Transverse colon (tissue), 4 donors: ENCODE results near the gene ZNF444.

Experiments used
- POLR2A ChIP-seq: fragments of 450-650 bp; IDR thresholded peaks from one replicate; pipeline ENCODE4 v1.6.1; 2016; ENCODE audit warnings: antibody characterized with exemption, mild to moderate bottlenecking, moderate library complexity
- POLR2AphosphoS5 ChIP-seq, 3 donors: sonication (generic); formaldehyde crosslinking; IDR thresholded peaks; one replicate each; pipeline ENCODE4 v1.6.1; 2016; ENCODE audit warnings: antibody characterized with exemption in 3 of 3
- TF ChIP-seq, protein P1 (sequence below), 5 experiments: fragments of 200-600 bp in 3 of 5; fragments of 450-650 bp in 2 of 5; sonication (generic) in 3 of 5; IDR thresholded peaks; 1 replicate in 2 of 5; 2 replicates in 3 of 5; pipeline ENCODE4 v1.5.1; 2016 to 2017; ENCODE audit warnings: antibody characterized with exemption in 5 of 5, inconsistent platforms in 3 of 5, mild to moderate bottlenecking in 2 of 5, moderate library complexity in 1 of 5

DNA sequence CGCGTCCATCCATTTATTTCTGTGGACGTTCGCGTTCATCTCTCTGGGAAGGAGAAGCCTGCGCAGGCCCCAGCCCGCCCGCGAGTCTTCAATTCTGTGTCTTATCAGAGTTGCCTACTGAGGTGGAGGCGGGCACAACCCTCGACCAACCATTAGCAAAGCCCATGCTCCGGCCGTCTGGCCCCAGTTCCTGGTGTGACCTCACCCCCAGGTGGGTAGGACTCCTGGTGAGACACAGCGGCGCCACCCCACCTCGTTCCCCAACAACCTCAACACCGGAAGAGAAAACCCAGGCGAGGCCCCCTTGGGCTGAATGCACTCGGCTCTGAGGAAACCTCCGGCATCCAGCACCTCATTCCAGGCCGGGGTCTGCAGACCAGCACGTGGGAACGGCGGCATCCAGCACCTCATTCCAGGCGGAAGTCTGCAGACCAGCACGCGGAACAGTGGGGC, 34.7 kb upstream of the ZNF444 start:
- TF ChIP-seq, protein P1, sequence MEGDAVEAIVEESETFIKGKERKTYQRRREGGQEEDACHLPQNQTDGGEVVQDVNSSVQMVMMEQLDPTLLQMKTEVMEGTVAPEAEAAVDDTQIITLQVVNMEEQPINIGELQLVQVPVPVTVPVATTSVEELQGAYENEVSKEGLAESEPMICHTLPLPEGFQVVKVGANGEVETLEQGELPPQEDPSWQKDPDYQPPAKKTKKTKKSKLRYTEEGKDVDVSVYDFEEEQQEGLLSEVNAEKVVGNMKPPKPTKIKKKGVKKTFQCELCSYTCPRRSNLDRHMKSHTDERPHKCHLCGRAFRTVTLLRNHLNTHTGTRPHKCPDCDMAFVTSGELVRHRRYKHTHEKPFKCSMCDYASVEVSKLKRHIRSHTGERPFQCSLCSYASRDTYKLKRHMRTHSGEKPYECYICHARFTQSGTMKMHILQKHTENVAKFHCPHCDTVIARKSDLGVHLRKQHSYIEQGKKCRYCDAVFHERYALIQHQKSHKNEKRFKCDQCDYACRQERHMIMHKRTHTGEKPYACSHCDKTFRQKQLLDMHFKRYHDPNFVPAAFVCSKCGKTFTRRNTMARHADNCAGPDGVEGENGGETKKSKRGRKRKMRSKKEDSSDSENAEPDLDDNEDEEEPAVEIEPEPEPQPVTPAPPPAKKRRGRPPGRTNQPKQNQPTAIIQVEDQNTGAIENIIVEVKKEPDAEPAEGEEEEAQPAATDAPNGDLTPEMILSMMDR (IDR thresholded peaks at IDR 0.05), result no peak
- peak; percentile 90 for TF ChIP-seq POLR2A
- TF ChIP-seq POLR2AphosphoS5 (IDR thresholded peaks at IDR 0.05), result peak in 2 of 3 donors; percentile 56 to 57
